ENCODE measurements around the gene METTL16.
A peak's percentile ranks its signal among the peaks of the same experiment; 100 is the strongest.

GRCh38 chr17:2400877-2401425 is 110.7 kb downstream of the METTL16 start, which contains the start of gene MNT:
- TF ChIP-seq CTCF (IDR thresholded peaks at IDR 0.05; ENCODE audit: low read depth, low read length) (no peak), MYC (IDR thresholded peaks at IDR 0.05; ENCODE audit: low read depth, low read length) (peak; percentile 78), POLR2A (IDR thresholded peaks at IDR 0.05; ENCODE audit: extremely low read depth, insufficient read length) (peak; percentile 42)

Data from NB4 (cell line).